Adrenal gland (tissue), 12 donors: Measurements from ENCODE around the gene TNRC6C. TPM values are rescaled to one million over a fixed set of nuclear protein-coding genes. Genes with fewer than 3 reads are reported as not detected.

Source experiments
- DNase-seq, 7 donors: peaks; one replicate each; pipeline ENCODE4 v3.0.0-alpha.2; 2019 to 2020
- H3K27ac ChIP-seq, 5 donors: fragments of 200-600 bp; sonication (generic) in 4 of 5; 1 replicate in 3 of 5; 2 replicates in 2 of 5; pipeline versions ENCODE4 v1.5.1 to v1.8.0; 2016 to 2020; ENCODE audit warnings: mild to moderate bottlenecking in 1 of 5
- H3K27me3 ChIP-seq: fragments of 200-600 bp; 2 replicates; pipeline ENCODE4 v1.8.0; 2021
- H3K36me3 ChIP-seq, 2 donors: fragments of 200-600 bp; replicated peaks in 1 of 2; 1 replicate in 1 of 2; 2 replicates in 1 of 2; pipeline versions ENCODE4 v1.5.1 to v1.8.0; 2018 to 2022
- H3K4me1 ChIP-seq, 2 donors: fragments of 200-600 bp; replicated peaks in 1 of 2; 1 replicate in 1 of 2; 2 replicates in 1 of 2; pipeline versions ENCODE4 v1.5.1 to v1.8.0; 2018 to 2021
- H3K4me3 ChIP-seq, 4 donors: fragments of 200-600 bp; sonication (generic) in 3 of 4; one replicate each; pipeline ENCODE4 v1.5.1; 2016 to 2018
- H3K9me3 ChIP-seq, 3 donors: fragments of 200-600 bp; sonication (generic) in 1 of 3; replicated peaks in 1 of 3; 1 replicate in 2 of 3; 2 replicates in 1 of 3; pipeline versions ENCODE4 v1.5.1 to v1.8.0; 2016 to 2021
- CTCF ChIP-seq, 6 experiments: fragments of 450-650 bp in 4 of 6; fragments of 200-600 bp in 2 of 6; sonication (generic) in 1 of 6; IDR thresholded peaks; 1 replicate in 5 of 6; 2 replicates in 1 of 6; pipeline versions ENCODE4 v1.5.1 to v1.8.0; 2016 to 2021; ENCODE audit warnings: antibody characterized with exemption in 6 of 6, mild to moderate bottlenecking in 2 of 6, moderate library complexity in 1 of 6
- POLR2A ChIP-seq, 2 donors: fragments of 450-650 bp; IDR thresholded peaks; one replicate each; pipeline ENCODE4 v1.6.1; 2017; ENCODE audit warnings: antibody characterized with exemption in 2 of 2, mild to moderate bottlenecking in 2 of 2, moderate library complexity in 1 of 2
- WGBS, 4 donors: extraction: QIAGEN DNeasy Blood & Tissue Kit in 2 of 4; methylation state at CpG; one replicate each; pipeline versions ENCODE4 v1.1.5 to v1.1.7; 2013 to 2017; 5-methylcytosine and 5-hydroxymethylcytosine counted together
- intact Hi-C, 2 donors: fragments of 100-400 bp; cut with DNase I; formaldehyde crosslinking; loops; one replicate each; pipeline versions ENCODE4 v1.14.1 to v1.15.0; 2022 to 2023
- polyA plus RNA-seq, 3 donors: library from polyadenylated mRNA; stranded (reverse); fragments of 200-250 nt in 2 of 3; fragments of 350-450 nt in 1 of 3; fragmentation: Illumina TruSeq in 1 of 3; extraction: RNeasy Lipid Tissue Mini Kit (QIAGEN cat#74804) in 1 of 3; gene quantifications; one replicate each; pipeline ENCODE4 v1.2.3, GENCODE V29; 2013 to 2014
- total RNA-seq, 9 donors: library from RNA; depleted of rRNA in 4 of 9; stranded (reverse); fragments of >200 nt in 4 of 9; fragments of 120-200 nt in 1 of 9; fragmentation: NEBNext Ultra II Directional in 1 of 9; extraction: Animal tissue kit (Norgen Biotek cat#: 25700) in 1 of 9; gene quantifications; one replicate each; pipeline versions ENCODE4 v1.1.0 to v1.2.4, GENCODE V29; 2013 to 2023
- donor health status: healthy with polysubstance abuse.
- donor health status: Bipolar disorder and iron deficiency.
- donor health status: DM: yes; HTN: yes; CAD: no.
- donor health status: DM: no; HTN: no; CAD: no.
- donor health status: DM: no; HTN: no; CAD: no.
- donor health status: DM: yes; HTN: yes; CAD: no.

The TNRC6C gene
- total and polyA plus RNA-seq, 12 donors: 2.8 to 18.7 (median 11.2) TPM

- Histone ChIP-seq H3K4me1 (peaks cover 22 to 39% of the 10 kb centered on the region in 2 donors), H3K9me3 (no peaks in the 10 kb centered on the region), H3K4me3 (no peak overlapping the region), H3K36me3 (no peaks in the 10 kb centered on the region), H3K27ac (peak overlapping the region in 3 of 5 donors; percentile 26 to 58 (median 54)), H3K27me3 (no peaks in the 10 kb centered on the region)
- intact Hi-C loops: no loop called here
- DNase-seq: peak in 1 of 7 donors; percentile 32
- TF ChIP-seq POLR2A (IDR thresholded peaks at IDR 0.05) (no peak), CTCF (IDR thresholded peaks at IDR 0.05) (no peak)
- WGBS, 4 donors: 61 to 71% (median 65%) methylated on average over 6 to 18 of the region's 18 CpGs
Measured at GRCh38 chr17:78144736-78145641, 186.5 kb downstream of the TNRC6C start.

- TF ChIP-seq POLR2A (IDR thresholded peaks at IDR 0.05) (no peak), CTCF (IDR thresholded peaks at IDR 0.05) (no peak)
- Histone ChIP-seq H3K36me3 (no peaks in the 10 kb centered on the region), H3K4me1 (peaks cover 19 to 29% of the 10 kb centered on the region in 2 donors), H3K27me3 (no peaks in the 10 kb centered on the region), H3K27ac (no peak overlapping the region), H3K4me3 (no peak overlapping the region), H3K9me3 (no peaks in the 10 kb centered on the region)
- intact Hi-C loops: no loop called here
- 89 to 100% (median 93%) methylated on average over 5 to 7 of the region's 7 CpGs for WGBS, 4 donors
- DNase-seq: no peak
Measured at GRCh38 chr17:78146471-78146869, 188.0 kb downstream of the TNRC6C start.

- TF ChIP-seq CTCF (IDR thresholded peaks at IDR 0.05) (no peak), POLR2A (IDR thresholded peaks at IDR 0.05) (no peak)
- H3K27ac ChIP-seq: no peak overlapping the region
- WGBS, 4 donors: 67 to 88% (median 86%) methylated on average over 1 to 6 of the region's 6 CpGs
- H3K9me3 ChIP-seq: no peaks in the 10 kb centered on the region
- peaks cover 19 to 25% of the 10 kb centered on the region in 2 donors for H3K4me1 ChIP-seq
- intact Hi-C loops: no loop called here
- H3K27me3 ChIP-seq: no peaks in the 10 kb centered on the region
- H3K4me3 ChIP-seq: no peak overlapping the region
- no peaks in the 10 kb centered on the region for H3K36me3 ChIP-seq
- DNase-seq: no peak
Measured at GRCh38 chr17:78146881-78147280, 188.4 kb downstream of the TNRC6C start.

GRCh38 chr17:78147315-78147998 is 189.0 kb downstream of the TNRC6C start:
- H3K4me3 ChIP-seq: no peak overlapping the region
- WGBS, 4 donors: 72 to 87% (median 76%) methylated on average over 7 to 8 of the region's 8 CpGs
- DNase-seq: no peak
- TF ChIP-seq POLR2A (IDR thresholded peaks at IDR 0.05): no peak
- no peak for TF ChIP-seq CTCF (IDR thresholded peaks at IDR 0.05)
- H3K4me1 ChIP-seq: peaks cover 19 to 21% of the 10 kb centered on the region in 2 donors
- H3K27me3 ChIP-seq: no peaks in the 10 kb centered on the region
- intact Hi-C loops: no loop called here
- H3K36me3 ChIP-seq: no peaks in the 10 kb centered on the region
- no peak overlapping the region for H3K27ac ChIP-seq
- H3K9me3 ChIP-seq: no peaks in the 10 kb centered on the region
